ENCODE results near the gene DEGS1. TPM values are rescaled to one million over a fixed set of nuclear protein-coding genes. Genes with fewer than 3 reads are reported as not detected.

DEGS1 gene
- total RNA-seq, 1 donor from 2014 or later, result 51.0 TPM

- TF ChIP-seq, protein P1, sequence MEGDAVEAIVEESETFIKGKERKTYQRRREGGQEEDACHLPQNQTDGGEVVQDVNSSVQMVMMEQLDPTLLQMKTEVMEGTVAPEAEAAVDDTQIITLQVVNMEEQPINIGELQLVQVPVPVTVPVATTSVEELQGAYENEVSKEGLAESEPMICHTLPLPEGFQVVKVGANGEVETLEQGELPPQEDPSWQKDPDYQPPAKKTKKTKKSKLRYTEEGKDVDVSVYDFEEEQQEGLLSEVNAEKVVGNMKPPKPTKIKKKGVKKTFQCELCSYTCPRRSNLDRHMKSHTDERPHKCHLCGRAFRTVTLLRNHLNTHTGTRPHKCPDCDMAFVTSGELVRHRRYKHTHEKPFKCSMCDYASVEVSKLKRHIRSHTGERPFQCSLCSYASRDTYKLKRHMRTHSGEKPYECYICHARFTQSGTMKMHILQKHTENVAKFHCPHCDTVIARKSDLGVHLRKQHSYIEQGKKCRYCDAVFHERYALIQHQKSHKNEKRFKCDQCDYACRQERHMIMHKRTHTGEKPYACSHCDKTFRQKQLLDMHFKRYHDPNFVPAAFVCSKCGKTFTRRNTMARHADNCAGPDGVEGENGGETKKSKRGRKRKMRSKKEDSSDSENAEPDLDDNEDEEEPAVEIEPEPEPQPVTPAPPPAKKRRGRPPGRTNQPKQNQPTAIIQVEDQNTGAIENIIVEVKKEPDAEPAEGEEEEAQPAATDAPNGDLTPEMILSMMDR (conservative IDR thresholded peaks at IDR 0.05), result no peak
- H3K36me3 Mint-ChIP-seq, result no peaks in the 10 kb centered on the region
- DNase-seq (ENCODE audit: extremely low spot score, unreplicated experiment), result no peak
- peaks cover 11% of the 10 kb centered on the region for H3K4me1 Mint-ChIP-seq (ENCODE audit: unreplicated experiment)
- no peaks in the 10 kb centered on the region for H3K9me3 Mint-ChIP-seq
- no peak overlapping the region for H3K4me3 Mint-ChIP-seq
- H3K27ac Mint-ChIP-seq, result no peak overlapping the region
- H3K27me3 Mint-ChIP-seq, result no peaks in the 10 kb centered on the region
These were observed 10.8 kb upstream of the DEGS1 start for GRCh38 chr1:224172229-224172628.

DNA sequence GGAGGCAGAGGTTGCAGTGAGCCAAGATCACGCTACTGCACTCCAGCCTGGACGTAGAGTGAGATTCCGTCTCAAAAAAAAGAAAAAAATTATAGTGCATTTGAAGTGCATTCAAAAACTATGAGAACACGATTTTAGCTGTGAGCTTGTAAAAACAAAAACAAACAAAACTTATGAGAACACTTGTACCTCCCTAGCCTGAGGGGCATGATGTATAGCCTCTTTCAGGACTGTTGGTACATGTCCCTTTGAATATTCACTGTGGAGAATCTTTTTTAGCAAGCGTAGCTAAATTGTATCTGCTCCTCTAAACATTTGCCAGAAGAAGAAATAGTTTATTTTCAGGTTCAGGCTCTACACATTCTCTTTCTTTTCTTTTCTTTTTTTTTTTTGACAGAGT is 9.5 kb upstream of the DEGS1 start:
- TF ChIP-seq, protein P1 (conservative IDR thresholded peaks at IDR 0.05), result no peak
- no peaks in the 10 kb centered on the region for H3K27me3 Mint-ChIP-seq
- no peak overlapping the region for H3K27ac Mint-ChIP-seq
- no peaks in the 10 kb centered on the region for H3K9me3 Mint-ChIP-seq
- H3K36me3 Mint-ChIP-seq, result no peaks in the 10 kb centered on the region
- peaks cover 11% of the 10 kb centered on the region for H3K4me1 Mint-ChIP-seq (ENCODE audit: unreplicated experiment)
- H3K4me3 Mint-ChIP-seq, result no peak overlapping the region
- no peak for DNase-seq (ENCODE audit: extremely low spot score, unreplicated experiment)

GRCh38 chr1:224175617-224176016 is 7.4 kb upstream of the DEGS1 start:
- no peak for DNase-seq (ENCODE audit: extremely low spot score, unreplicated experiment)
- peak overlapping the region; percentile 82 for H3K4me3 Mint-ChIP-seq
- no peaks in the 10 kb centered on the region for H3K9me3 Mint-ChIP-seq
- H3K4me1 Mint-ChIP-seq (ENCODE audit: unreplicated experiment), result peaks cover 8% of the 10 kb centered on the region
- no peaks in the 10 kb centered on the region for H3K27me3 Mint-ChIP-seq
- no peaks in the 10 kb centered on the region for H3K36me3 Mint-ChIP-seq
- H3K27ac Mint-ChIP-seq, result peak overlapping the region; percentile 67
- TF ChIP-seq, protein P1 (conservative IDR thresholded peaks at IDR 0.05), result no peak

- Mint-ChIP-seq H3K4me1 (ENCODE audit: unreplicated experiment) (peaks cover 17% of the 10 kb centered on the region), H3K4me3 (no peak overlapping the region), H3K36me3 (no peaks in the 10 kb centered on the region), H3K27me3 (no peaks in the 10 kb centered on the region), H3K9me3 (no peaks in the 10 kb centered on the region), H3K27ac (peak overlapping the region; percentile 16)
- TF ChIP-seq, protein P1 (conservative IDR thresholded peaks at IDR 0.05), result no peak
- DNase-seq (ENCODE audit: extremely low spot score, unreplicated experiment), result no peak
These were observed 5.6 kb upstream of the DEGS1 start for GRCh38 chr1:224177356-224177999.

DNA sequence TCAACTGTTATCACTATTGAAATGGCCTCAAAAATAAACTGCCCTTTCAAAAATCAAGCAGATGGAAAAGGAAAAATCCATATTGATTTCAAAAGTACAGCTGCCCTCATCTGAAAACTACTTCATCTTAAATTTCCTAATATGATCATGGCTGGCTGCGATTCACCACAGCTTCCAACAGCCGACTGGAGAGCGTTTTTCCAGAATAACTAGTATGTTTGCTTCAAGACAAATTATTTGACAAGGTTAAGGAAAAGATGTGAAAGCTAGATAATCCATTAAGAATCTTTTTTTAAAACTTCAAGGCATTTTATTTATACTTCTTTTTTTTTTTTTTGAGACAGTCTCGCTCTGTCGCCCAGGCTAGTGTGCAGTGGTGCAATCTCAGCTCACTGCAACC is 4.1 kb upstream of the DEGS1 start:
- no peaks in the 10 kb centered on the region for H3K27me3 Mint-ChIP-seq
- TF ChIP-seq, protein P1 (conservative IDR thresholded peaks at IDR 0.05), result no peak
- peaks cover 20% of the 10 kb centered on the region for H3K4me1 Mint-ChIP-seq (ENCODE audit: unreplicated experiment)
- no peaks in the 10 kb centered on the region for H3K36me3 Mint-ChIP-seq
- no peak for DNase-seq (ENCODE audit: extremely low spot score, unreplicated experiment)
- H3K9me3 Mint-ChIP-seq, result no peaks in the 10 kb centered on the region
- peak overlapping the region; percentile 86 for H3K27ac Mint-ChIP-seq
- peak overlapping the region; percentile 65 for H3K4me3 Mint-ChIP-seq

Data from type B pancreatic cell (in vitro differentiated cells).